HG03066 (cell line): ENCODE results near the gene RUFY2.
"Not testable (repeated sequence)": the region's sequence is repeated elsewhere in the genome, so short reads cannot be mapped to it uniquely, and the experiment has no call there.

Experiments used
- ATAC-seq: cut with Tn5 transposase; IDR thresholded peaks from one replicate; pipeline ENCODE4 v1.9.1; 2021; ENCODE audit warnings: low read depth; ENCODE audit not compliant: unreplicated experiment

Gene RUFY2, protein sequence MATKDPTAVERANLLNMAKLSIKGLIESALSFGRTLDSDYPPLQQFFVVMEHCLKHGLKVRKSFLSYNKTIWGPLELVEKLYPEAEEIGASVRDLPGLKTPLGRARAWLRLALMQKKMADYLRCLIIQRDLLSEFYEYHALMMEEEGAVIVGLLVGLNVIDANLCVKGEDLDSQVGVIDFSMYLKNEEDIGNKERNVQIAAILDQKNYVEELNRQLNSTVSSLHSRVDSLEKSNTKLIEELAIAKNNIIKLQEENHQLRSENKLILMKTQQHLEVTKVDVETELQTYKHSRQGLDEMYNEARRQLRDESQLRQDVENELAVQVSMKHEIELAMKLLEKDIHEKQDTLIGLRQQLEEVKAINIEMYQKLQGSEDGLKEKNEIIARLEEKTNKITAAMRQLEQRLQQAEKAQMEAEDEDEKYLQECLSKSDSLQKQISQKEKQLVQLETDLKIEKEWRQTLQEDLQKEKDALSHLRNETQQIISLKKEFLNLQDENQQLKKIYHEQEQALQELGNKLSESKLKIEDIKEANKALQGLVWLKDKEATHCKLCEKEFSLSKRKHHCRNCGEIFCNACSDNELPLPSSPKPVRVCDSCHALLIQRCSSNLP

GRCh38 chr10:68406815-68407548, at the start of gene RUFY2:
RUFY2 (minus strand) TSS chr10:68407277; CDS start chr10:68407189, 88 bp downstream.
- ATAC-seq = peak; percentile 89

DNA sequence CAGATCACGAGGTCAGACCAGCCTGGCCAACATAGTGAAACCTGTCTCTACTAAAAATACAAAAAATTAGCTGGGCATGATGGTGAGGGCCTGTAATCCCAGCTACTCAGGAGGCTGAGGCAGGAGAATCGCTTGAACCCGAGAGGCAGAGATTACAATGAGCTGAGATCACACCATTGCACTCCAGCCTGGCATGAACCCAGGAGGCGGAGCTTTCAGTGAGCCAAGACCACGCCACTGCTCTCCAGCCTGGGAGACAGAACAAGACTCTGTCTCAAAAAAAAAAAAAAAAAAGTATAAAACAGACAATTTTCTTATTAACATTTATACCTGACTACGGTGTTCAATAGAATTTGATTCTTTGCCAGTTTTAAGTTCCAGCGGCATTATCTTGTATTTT, 42.6 kb upstream of the RUFY2 start:
- not testable (repeated sequence) for ATAC-seq

DNA sequence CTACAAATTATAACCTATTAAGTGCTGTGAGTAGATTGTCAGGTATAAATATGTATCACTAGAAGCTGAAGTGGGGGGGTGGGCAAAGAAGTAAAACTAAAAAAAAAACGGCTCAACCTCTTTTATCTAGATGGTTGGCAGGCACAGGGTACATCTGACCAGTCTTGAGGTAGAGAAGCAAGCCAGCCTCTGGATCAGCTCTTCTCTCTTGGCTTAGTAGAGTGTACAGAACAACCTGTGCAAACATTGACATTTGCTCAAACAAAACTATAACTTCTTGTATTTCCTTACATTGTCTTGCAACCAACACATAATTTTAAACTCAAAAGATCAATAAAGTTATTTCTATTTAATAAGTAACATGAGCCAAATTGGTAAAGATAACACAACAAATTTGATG, 39.1 kb upstream of the RUFY2 start:
- ATAC-seq = no peak

GRCh38 chr10:68442971-68443370, 35.9 kb upstream of the RUFY2 start:
- no peak for ATAC-seq

DNA sequence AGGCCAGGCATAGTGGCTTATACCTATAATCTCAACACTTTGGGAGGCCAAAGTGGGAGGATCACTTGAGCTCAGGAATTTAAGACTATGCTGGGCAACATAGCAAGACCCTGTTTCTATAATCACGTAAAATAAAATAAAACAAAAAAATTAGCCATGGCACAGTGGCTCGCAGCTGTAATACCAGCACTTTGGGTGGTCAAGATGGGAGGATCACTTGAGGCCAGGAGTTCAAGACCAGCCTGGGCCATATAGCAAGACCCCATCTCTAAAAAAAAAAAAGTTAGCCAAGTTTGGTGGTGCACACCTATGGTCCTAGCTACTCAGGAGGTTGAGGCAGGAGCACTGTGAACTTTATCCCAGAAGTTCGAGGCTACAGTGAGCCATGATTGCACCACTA, 33.8 kb upstream of the RUFY2 start:
- no peak for ATAC-seq

DNA sequence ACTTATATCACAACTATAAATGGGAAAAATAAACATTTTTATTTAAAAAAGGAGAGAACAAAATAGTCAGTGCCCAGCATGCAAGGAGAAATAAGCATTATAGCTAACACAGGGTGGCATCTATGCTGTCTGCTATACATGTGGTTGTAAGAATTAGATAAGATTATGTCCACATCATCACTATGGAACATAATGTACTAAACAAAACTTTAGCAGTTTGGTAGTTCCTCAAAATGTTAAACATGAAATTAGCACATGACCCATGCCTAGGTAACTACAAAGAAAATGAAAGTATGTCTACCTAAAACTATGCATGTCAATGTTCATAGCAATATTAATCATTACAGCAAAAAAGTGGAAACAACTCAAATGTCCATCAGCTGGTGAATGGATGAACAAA, 28.7 kb upstream of the RUFY2 start:
- ATAC-seq = no peak

DNA sequence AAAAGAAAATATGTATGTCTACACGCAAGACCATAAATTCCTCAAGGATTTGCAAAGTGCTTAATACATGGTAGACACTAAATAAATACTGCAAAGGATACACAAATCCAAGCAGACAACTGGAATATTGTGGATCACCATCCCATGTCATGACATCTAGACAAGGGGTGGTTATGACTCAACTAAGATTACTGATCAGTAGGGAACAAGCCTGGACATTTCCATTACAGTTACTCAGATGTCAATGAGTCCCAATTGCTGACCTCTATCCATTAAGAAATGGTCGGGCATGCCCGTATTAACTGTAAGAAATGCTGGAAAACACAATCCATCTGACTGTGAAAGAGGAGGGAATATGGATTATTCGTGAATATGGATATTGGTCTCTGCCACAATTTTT, 27.6 kb upstream of the RUFY2 start:
- ATAC-seq = no peak

DNA sequence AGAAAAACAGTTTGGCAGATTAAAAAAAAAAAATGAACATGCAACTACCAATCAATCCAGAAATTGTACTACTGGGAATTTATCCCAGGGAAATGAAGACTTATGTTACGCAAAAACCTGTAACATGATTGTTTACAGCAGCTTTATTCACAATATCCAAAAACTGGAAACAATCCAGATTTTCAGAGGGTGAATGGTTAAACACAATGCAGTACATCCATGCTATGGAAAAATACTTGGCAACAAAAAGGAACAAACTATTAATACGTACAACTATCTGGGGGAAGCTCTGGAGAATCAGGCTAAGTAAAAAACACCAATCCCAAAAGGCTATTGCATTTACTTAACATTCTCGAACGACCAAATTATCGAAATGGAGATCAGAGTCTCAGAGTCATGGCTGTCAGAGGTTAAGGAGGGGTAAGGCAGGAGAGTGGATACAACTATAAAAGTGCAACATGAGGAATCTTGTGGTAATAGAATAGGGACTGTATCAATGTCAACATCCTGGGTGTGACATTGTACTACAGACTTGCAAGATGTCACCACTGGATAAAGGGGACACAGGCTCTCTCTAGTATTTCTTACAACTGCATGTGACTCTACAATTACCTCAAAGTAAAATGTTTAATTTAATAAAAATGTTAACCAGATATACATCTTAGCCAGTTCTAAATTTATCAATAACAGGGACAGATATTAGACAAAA, 21.5 kb upstream of the RUFY2 start:
- no peak for ATAC-seq

- ATAC-seq = no peak
These were observed 17.5 kb upstream of the RUFY2 start for GRCh38 chr10:68424454-68425014.

GRCh38 chr10:68423522-68423921, 16.4 kb upstream of the RUFY2 start:
- ATAC-seq = no peak

DNA sequence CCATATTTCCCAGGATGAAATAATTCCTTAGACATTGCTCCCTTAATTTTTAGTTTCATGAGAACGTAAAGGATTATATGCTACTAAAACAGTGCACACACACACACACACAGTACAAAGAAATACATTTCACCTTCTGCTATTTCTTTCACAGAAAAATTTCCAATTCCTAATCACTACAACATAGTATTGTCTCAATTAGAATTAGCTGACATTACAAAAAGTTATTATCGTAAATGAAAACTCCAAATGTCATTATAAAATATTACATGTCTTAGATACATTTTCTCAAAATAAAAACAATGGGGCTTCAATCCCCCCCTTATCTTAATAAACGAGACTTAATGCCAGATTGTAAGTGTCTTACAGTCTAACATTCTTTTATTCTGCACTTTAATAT, 12.3 kb upstream of the RUFY2 start:
- ATAC-seq = no peak

- no peak for ATAC-seq
These were observed 1.9 kb upstream of the RUFY2 start for GRCh38 chr10:68408898-68409518.

DNA sequence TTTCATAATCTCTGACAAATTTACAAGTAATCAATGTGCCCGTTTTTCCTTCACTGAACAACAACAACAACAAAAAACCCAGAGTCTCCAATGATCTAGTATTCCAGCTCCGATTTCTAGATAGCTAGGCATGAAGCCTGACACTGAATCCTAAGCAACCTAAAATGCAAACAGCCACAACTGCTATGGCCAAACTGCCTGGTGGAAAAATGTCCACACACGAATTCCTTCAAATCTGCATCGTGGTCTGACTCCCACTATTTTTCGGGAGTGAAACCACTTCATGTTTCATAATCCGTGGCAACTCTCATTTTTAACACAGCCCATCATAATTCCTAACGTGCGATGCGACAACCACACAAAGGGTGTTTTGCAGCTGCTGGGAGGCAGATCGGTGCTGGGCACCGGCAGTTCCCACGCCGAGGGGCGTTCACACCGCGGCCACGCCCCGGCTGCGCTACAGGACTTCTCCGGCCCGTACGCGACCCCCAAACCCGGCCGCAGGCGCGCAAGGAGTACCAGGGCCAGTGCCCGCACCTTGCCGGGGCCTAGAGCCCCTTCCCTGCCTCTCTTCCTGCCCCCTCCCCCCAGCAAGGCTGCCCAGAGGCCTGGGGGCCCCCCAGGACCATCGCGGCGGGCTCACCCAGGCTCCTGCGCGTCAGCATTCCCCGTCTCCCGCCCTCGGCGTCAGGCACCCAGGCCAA, 814 bp downstream of the RUFY2 start:
- ATAC-seq = peak; percentile 44

GRCh38 chr10:68403701-68404100, 3.4 kb downstream of the RUFY2 start:
- no peak for ATAC-seq

- no peak for ATAC-seq
These were observed 4.8 kb downstream of the RUFY2 start for GRCh38 chr10:68402276-68402675.

- ATAC-seq = no peak
These were observed 10.1 kb downstream of the RUFY2 start for GRCh38 chr10:68397005-68397404.

DNA sequence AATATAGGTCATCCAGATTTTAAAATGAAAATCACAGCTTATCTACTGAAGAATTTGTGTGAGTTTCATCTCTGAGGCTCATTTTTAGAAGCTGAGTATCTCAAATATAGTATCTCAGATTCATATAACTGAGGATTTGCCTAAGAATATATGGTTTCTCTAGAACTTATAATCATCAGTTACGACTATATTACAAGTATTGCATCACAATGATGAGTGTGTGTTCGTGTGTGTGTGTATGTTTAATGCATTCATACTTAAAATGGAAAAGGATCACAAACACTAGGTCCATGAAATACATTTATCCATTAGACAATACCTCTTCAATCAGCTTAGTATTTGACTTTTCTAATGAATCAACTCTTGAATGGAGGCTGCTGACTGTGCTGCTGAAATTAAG, 21.3 kb downstream of the RUFY2 start:
- ATAC-seq = no peak

DNA sequence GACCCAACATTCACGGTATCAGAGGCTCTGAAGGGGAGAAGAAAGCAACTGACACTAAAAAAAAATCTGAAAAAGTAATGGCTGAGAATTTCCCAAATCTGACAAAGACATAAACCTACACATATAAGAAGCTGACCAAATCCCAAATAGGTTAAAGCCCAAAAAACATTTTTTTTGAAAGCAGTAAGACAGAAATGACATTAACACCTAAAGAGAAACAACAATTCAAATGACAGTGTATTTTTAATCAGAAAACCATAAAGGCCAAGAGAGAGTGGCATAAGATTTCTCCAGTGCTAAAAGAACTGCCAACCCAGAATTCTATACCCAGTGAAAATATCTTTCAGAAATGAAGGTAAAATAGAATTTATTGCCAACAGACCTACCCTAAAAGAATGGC, 35.5 kb downstream of the RUFY2 start:
- ATAC-seq = no peak

DNA sequence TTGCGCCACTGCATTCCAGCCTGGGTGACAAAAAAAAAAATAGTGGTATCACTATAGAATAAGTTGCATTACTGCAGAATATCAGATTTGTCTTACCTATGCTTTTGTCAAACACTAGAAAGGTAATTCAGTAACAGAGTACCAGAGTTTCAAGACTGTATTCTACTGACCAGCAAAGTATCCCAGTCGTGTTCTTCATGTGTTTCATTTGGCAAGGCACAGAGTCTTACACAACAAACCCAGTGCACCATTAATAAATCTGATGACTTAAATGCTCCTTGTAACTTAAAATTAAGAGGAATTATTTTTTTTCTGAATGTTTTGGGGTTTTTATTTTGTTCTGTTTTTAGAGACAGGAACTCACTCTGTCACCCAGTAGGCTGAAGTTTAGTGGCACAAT, 40.0 kb downstream of the RUFY2 start:
- no peak for ATAC-seq

DNA sequence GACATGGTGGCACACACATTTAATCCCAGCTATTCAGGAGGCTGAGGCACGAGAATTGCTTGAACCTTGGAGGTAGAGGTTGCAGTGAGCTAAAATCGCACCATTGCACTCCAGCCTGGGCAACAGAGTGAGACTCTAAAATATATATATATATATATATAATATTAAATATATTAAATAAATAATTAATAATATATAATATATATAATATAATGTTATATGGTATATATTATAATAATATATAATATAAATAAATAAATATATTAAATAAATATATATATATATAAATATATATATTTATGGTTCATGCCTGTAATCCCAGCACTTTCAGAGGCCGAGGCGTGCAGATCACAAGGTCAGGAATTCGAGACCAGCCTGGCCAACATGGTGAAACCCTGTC, 40.5 kb downstream of the RUFY2 start:
- ATAC-seq = no peak
